Activated CD4-positive, alpha-beta T cell treated with anti-CD3 and anti-CD28 coated beads, Interleukin-2, amount 50 U/mL, for 4 hours (primary cell): ENCODE measurements around the gene ACLY.
"Not testable (repeated sequence)": the region's sequence is repeated elsewhere in the genome, so short reads cannot be mapped to it uniquely, and the experiment has no call there.

Source experiments
- DNase-seq, 2 experiments: peaks; one replicate each; pipeline ENCODE4 v3.0.0-alpha.2; 2020

Gene ACLY

GRCh38 chr17:41869426-41869825, 49.3 kb downstream of the ACLY start:
- DNase-seq = no peak

DNA sequence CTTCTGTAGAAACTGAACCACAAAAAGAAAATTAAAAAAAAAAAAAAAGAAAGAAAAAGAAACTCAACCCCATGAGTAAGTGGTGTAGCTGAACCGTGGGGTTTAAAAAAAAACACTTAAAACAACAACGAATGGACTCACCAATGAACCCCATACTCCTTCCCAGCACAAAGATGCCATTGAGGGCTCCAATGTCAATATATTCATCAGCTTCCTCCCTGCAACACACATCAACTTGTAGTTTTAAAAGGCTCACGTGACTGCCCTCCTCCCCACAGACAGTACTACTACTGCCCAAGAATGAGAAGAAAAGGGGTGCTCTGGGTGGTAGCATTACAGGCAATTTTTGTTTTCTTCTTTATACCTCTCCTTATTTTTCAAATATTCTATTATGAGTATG, 50.2 kb downstream of the ACLY start:
- no peak for DNase-seq

GRCh38 chr17:41865596-41865893, 53.2 kb downstream of the ACLY start:
- no peak for DNase-seq

DNA sequence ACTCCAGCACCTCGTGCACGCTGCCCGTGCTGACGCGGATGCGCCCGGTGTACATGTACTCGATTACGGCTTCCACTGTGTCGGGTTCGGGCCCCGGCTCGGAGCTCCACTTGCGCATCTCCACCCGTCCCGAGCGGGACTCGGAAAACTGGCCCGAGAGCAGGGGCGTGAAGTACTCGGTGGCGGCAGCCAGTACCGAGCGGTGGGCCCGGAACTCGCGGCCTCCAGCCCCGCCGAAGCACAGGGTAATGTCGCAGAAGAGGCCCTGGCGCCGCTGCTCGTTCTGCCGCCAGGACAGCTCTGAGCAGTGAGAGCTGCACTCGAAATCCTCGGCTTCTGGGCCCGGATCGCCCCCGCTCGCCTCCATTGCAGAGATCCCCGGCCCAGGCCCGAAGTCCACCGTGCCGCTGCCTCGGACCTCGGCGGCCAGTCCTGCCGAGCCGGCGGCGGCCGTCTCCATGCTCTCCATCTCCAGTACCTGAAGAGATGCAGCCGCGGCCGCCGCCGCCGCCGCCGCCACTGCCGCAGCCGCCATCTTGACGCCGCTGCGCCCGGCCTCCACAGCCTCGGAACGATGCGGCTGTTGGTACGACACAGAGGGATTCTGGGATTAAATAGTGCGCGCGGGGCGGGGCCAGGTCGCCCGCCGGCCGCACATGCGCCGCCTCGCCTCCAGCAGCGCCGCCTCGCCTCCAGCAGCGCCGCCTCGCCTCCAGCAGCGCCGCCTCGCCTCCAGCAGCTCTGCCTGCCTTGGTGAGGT, 53.7 kb downstream of the ACLY start, which contains the start of gene KLHL11:
Gene KLHL11, minus strand, starts transcription at position 588 of the 760 bp plus-strand sequence. Its CDS starts 53 bp downstream, at position 535.
- peak; percentile 82 to 83 for DNase-seq

DNA sequence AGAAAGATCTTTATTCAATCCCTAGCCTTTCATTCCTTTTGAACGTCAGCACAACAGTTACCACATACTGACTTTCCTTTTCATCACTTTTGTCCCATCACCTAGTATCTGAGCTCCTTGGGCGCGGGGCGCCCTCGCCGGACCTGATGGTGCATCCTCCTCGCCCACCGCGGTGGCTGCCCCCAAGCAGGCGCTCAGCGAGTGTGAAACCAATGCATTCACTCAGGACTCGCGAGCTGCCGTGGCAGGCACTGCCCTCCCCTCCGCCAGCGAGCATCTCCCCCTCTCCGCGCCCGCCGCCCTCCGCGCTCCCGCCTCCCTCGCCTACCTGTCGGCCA, 54.3 kb downstream of the ACLY start:
- no peak for DNase-seq

DNA sequence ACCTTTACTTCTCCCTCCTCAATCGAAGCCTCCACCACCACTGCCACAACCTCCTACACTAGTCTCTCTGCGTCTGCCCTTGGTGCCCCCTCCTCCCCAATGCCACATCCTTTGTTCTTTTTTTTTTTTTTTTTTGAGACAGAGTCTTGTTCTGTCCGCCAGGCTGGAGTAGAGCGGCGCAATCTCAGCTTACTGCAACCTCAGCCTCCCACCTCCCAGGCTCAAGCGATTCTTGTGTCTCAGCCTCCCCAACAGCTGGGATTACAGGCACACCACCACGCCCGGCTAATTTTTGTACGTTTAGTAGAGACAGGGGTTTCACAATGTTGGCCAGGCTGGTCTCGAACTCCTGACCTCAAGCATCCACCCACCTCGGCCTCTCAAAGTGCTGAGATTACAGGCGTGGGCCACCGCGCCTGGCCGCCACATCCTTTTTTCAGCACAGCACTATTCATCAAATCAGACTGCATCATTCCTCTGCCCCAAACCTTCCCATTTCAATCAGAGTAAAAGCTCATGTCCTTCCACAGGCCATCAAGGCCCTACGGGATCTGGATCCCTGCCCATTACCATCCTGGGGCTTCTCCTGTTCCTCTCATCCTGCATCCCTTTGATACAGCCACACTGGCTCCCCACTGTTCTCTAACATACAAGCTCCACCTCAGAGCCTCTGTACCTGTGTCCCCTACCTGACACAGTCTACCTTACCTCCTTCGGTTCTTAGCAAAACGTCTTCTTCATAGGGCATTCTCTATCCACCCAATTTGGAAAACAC, 55.5 kb downstream of the ACLY start:
- peak; percentile 3 to 21 for DNase-seq

DNA sequence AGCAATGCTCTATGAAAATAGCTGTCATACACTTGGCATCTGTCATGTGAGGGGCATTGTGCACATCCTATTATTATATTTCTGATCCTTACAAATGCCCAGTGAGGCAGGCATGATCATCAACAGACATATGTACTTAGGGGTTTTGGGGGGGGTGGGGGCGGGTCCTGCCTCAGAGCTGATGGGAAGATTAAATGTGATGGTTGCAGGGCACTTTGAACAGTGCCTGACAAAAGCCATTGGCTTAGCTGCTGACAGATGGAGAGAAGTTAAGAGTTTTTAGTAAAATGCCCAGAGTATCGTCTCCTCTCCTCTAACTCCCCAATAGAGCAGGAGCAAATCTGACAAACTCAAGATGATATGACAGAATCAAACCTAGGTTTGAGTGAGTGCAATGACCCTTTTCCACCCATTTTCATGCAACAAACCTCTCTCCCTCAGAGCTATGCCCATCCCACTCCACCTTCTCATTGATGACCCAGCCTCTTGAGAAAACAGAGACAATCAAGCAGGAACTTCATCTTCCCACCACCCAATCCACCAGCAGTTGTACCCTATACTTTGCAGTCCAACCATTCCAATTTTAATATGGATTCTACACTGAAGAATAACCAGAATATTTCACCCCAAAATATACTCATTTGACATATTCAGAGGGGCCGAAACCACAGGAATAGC, 58.4 kb downstream of the ACLY start:
- no peak for DNase-seq

- DNase-seq = not testable (repeated sequence)
Observed at GRCh38 chr17:41851382-41851781, 67.4 kb downstream of the ACLY start.

- no peak for DNase-seq
Observed at GRCh38 chr17:41849251-41849990, 69.3 kb downstream of the ACLY start.

DNA sequence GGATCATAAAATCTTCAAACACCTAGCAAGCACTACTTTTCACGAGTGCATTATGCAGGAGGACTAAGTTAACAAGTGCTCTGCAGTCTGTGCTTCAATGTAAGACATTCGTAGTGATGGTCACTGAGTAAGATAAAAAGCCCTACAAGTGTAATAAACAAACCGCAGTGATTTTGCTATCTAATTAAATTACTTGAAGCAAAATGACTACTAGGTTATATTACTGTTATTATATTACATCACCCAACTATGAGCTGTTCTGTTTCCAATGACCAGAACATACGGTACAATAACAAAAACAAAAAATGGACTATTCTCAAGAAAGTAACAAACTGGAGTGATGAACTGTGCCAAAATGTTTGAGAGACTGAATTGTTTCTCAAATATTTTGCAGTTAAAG, 70.0 kb downstream of the ACLY start:
- DNase-seq = no peak

- DNase-seq = no peak
Observed at GRCh38 chr17:41844971-41845370, 73.8 kb downstream of the ACLY start.

- not testable (repeated sequence) for DNase-seq
Observed at GRCh38 chr17:41840781-41841180, 78.0 kb downstream of the ACLY start.

DNA sequence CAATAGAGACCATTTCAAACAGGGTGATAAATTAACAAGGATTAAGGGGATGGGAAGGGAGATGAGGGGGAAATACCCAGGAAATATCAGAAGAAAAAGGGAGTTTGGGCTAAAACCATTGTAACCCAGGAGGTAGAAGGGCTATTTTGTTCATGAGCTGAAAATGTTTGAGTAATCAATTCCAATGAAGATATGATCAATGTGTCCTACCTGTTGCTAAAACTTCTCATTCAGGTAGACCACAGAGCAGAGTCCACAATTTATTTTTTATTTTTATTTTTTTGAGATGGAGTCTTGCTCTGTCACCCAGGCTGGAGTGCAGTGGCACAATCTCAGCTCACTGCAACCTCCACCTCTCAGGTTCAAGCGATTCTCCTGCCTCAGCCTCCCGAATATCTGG, 79.3 kb downstream of the ACLY start:
- DNase-seq = not testable (repeated sequence)

DNA sequence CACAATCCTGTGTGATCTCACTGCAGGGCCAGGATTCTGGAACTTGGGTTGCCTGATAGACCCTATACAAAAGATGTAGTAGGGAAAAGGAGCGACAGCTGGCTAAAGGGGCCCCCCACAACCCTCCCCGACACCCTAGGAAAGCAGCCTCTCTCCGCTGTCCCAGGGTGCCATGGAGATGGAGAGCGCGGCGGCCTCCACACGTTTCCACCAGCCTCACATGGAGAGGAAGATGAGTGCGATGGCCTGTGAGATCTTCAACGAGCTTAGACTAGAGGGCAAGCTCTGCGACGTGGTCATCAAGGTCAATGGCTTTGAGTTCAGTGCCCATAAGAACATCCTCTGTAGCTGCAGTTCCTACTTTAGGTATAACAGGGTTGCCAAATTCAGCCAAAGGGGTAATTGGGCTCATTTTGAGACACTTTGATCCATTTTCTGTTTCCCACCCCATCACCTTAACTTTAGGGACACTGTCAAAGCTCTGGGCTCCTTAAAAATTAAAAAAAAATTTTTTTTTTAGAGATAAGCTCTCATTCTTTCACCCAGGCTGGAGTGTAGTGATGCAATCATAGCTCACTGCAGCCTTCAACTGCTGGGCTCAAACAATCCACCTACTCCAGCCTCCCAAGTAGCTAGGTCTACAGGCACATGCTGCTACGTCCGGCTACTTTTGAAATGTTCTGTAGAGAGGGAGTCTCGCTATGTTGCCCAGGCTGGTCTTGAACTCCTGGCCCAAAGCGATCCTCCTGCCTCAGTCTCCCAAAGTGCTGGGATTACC, 80.8 kb downstream of the ACLY start, which contains the start of gene KLHL10:
Gene KLHL10, plus strand, starts transcription at position 65 of the 778 bp plus-strand sequence. Its CDS starts 108 bp downstream, at position 173.
- no peak for DNase-seq

GRCh38 chr17:41836550-41837196, 82.1 kb downstream of the ACLY start:
- no peak for DNase-seq

GRCh38 chr17:41835800-41836549, 82.8 kb downstream of the ACLY start, which contains the start of gene NT5C3B:
TSS of gene NT5C3B (minus strand) at chr17:41836232. CDS start at chr17:41836193, 39 bp downstream.
- peak; percentile 39 to 41 for DNase-seq

- DNase-seq = no peak
Observed at GRCh38 chr17:41835214-41835799, 83.4 kb downstream of the ACLY start.

DNA sequence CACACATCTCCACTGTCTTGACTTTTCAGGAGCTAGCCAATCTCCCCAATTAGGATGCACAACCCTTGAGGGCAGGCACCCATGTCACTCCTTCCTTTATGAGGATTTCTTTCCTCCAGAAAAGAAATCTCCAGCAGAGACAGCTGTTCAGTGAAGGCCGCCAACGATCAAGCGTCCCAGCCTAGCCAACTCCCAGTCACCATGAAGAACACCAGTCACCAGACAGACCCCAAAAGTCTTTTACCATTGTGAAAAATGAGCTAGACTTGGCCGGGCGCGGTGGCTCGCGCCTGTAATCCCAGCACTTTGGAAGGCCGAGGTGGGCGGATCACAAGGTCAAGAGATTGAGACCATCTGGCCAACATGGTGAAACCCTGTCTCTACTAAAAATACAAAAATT, 88.8 kb downstream of the ACLY start:
- DNase-seq = not testable (repeated sequence)

GRCh38 chr17:41825175-41825845, 93.4 kb downstream of the ACLY start:
- no peak for DNase-seq

DNA sequence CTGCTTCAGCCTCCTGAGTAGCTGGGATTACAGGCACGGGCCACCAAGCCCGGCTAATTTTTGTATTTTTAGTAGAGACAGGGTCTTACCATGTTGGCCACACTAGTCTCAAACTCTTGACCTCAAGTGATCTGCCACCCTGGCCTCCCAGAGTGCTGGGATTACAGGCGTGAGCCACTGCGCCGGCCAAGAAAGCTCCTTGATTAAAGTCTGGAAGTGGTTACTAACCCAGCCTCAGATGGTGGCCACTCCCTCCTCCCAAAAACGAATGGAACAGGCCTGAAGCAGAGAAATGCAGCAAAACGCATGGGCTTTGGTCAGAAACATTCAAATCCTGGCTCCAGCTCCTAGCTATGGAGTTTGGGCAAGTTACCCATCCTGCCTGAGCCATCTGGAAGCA, 94.7 kb downstream of the ACLY start:
- DNase-seq = no peak
